Measurements from ENCODE around the gene NOXA1.
A peak's percentile ranks its signal among the peaks of the same experiment; 100 is the strongest.

NOXA1 gene

GRCh38 chr9:137423514-137424291 lies 510 bp downstream of the NOXA1 start (continued):
- peak; percentile 82 for TF ChIP-seq KLF1 (tag by site-specific recombination; IDR thresholded peaks at IDR 0.05)
- TF ChIP-seq ZBTB8A (tag by site-specific recombination; IDR thresholded peaks at IDR 0.05), result peak; percentile 24; the same call in 1 of the 2 replicates
- no peak for TF ChIP-seq HOXA7 (CRISPR knock-in tag; IDR thresholded peaks at IDR 0.05; ENCODE audit: borderline replicate concordance)
- TF ChIP-seq ZBTB20 (tag by site-specific recombination; IDR thresholded peaks at IDR 0.05), result peak; percentile 26; the same call in 1 of the 2 replicates
- no peak for TF ChIP-seq ZFP3 (tag by site-specific recombination; IDR thresholded peaks at IDR 0.05; ENCODE audit: low read depth)
- TF ChIP-seq ZNF701 (tag by site-specific recombination; IDR thresholded peaks at IDR 0.05), result no peak
- 0 out of 2 replicates have a peak, but pooled peaks have one; percentile 12 for TF ChIP-seq ZNF677 (tag by site-specific recombination; IDR thresholded peaks at IDR 0.05)
- TF ChIP-seq ZNF558 (tag by site-specific recombination; IDR thresholded peaks at IDR 0.05), result no peak
- TF ChIP-seq ZNF513 (tag by site-specific recombination; IDR thresholded peaks at IDR 0.05), result no peak
- TF ChIP-seq ZNF398 (tag by site-specific recombination; IDR thresholded peaks at IDR 0.05), result no peak

GRCh38 chr9:137426018-137426681 lies 3.0 kb downstream of the NOXA1 start:
- H3K4me3 ChIP-seq (ENCODE audit: low read depth, low read length), result no peak overlapping the region
- POLR2A ChIA-PET, result no interaction called here
- no peak overlapping the region for H3K27ac ChIP-seq (ENCODE audit: extremely low read depth, low read depth, low read length)
- H3K36me3 ChIP-seq (ENCODE audit: control insufficient read depth in 2 of 2, insufficient read depth in 1 of 2, low read length in 2 of 2), result no peaks in the 10 kb centered on the region; a peak in 1 of 3 replicates
- TF ChIP-seq ZNF404 (tag by site-specific recombination; IDR thresholded peaks at IDR 0.05), result no peak
- H3K9me3 ChIP-seq (ENCODE audit: control insufficient read depth, insufficient read depth, low read depth, low read length), result no peaks in the 10 kb centered on the region
- H3K4me1 ChIP-seq (ENCODE audit: control insufficient read depth, insufficient read depth, low read length), result peaks cover 7% of the 10 kb centered on the region
- CTCF ChIA-PET, result interaction anchor here (3.4 kb wide), 1 partner anchor 18 kb away, joined by 19 read pairs; no protein-coding TSS in a partner anchor

- CTCF ChIA-PET, result interaction anchor here (0.6 to 3.4 kb wide), 3 partner anchors 17 to 125 kb away, joined by 3 to 19 read pairs (median 3); no protein-coding TSS in a partner anchor
- no peak overlapping the region for H3K27ac ChIP-seq (ENCODE audit: extremely low read depth, low read depth, low read length)
- no peaks in the 10 kb centered on the region for H3K9me3 ChIP-seq (ENCODE audit: control insufficient read depth, insufficient read depth, low read depth, low read length)
- H3K36me3 ChIP-seq (ENCODE audit: control insufficient read depth in 2 of 2, insufficient read depth in 1 of 2, low read length in 2 of 2), result no peaks in the 10 kb centered on the region; a peak in 1 of 3 replicates
- no peaks in the 10 kb centered on the region for H3K4me1 ChIP-seq (ENCODE audit: control insufficient read depth, insufficient read depth, low read length)
- POLR2A ChIA-PET, result interaction anchor here (0.5 to 0.9 kb wide), 3 partner anchors 14 to 32 kb away, joined by 3 to 4 read pairs (median 4); partner anchors contain the start of genes ENTPD8 and NSMF
- H3K4me3 ChIP-seq (ENCODE audit: low read depth, low read length), result no peak overlapping the region
- TF ChIP-seq PATZ1 (tag by site-specific recombination; IDR thresholded peaks at IDR 0.05) (0 out of 2 replicates have a peak, but pooled peaks have one; percentile 10), TSHZ1 (tag by site-specific recombination; IDR thresholded peaks at IDR 0.05; ENCODE audit: borderline replicate concordance) (no peak), ZFP41 (tag by site-specific recombination; IDR thresholded peaks at IDR 0.05; ENCODE audit: borderline replicate concordance) (no peak), GLIS2 (tag by site-specific recombination; IDR thresholded peaks at IDR 0.05) (0 out of 2 replicates have a peak, but pooled peaks have one; percentile 15), ZBTB26 (tag by site-specific recombination; optimal IDR thresholded peaks at IDR 0.05) (no peak), KLF1 (tag by site-specific recombination; IDR thresholded peaks at IDR 0.05) (0 out of 2 replicates have a peak, but pooled peaks have one; percentile 17)
Observed at GRCh38 chr9:137427454-137428310, 4.5 kb downstream of the NOXA1 start.

Data from HEK293 (cell line).